Mesendoderm (in vitro differentiated cells): Measurements from ENCODE around the gene ASF1B.

Experiments used
- DNase-seq: peaks from one replicate; pipeline ENCODE4 v3.0.0; 2013
- H2AK5ac ChIP-seq: 2 replicates; pipeline ENCODE4 v1.6.1; 2013; ENCODE audit warnings: low read length, inconsistent platforms
- H2BK120ac ChIP-seq: 2 replicates; pipeline ENCODE4 v1.6.1; 2013; ENCODE audit warnings: low read depth, mild to moderate bottlenecking, low read length, moderate library complexity, mixed read lengths
- H2BK15ac ChIP-seq: replicated peaks from 2 replicates; pipeline ENCODE4 v1.6.1; 2013; ENCODE audit warnings: low read depth, mild to moderate bottlenecking, moderate library complexity
- H2BK5ac ChIP-seq: 2 replicates; pipeline ENCODE4 v1.6.1; 2013; ENCODE audit warnings: low read length, inconsistent platforms
- H3K18ac ChIP-seq: 2 replicates; pipeline ENCODE4 v1.6.1; 2013; ENCODE audit warnings: mild to moderate bottlenecking, low read length, mixed read lengths
- H3K23ac ChIP-seq: one replicate; pipeline ENCODE4 v1.6.1; 2013; ENCODE audit warnings: low read length
- H3K27ac ChIP-seq: 2 replicates; pipeline ENCODE4 v1.5.1; 2013; ENCODE audit warnings: low read depth, mild to moderate bottlenecking, inconsistent platforms, low read length, moderate library complexity
- H3K27me3 ChIP-seq: 2 replicates; pipeline ENCODE4 v1.6.1; 2013; ENCODE audit warnings: low read length, control low read depth, mild to moderate bottlenecking, inconsistent platforms; ENCODE audit not compliant: insufficient read depth, poor library complexity
- H3K36me3 ChIP-seq: 2 replicates; pipeline ENCODE4 v1.6.1; 2013; ENCODE audit warnings: low read length, inconsistent platforms; ENCODE audit not compliant: control insufficient read depth, insufficient read depth
- H3K4ac ChIP-seq: one replicate; pipeline ENCODE4 v1.6.1; 2013; ENCODE audit warnings: low read depth, mild to moderate bottlenecking, low read length, moderate library complexity
- H3K4me1 ChIP-seq: 2 replicates; pipeline ENCODE4 v1.6.1; 2013; ENCODE audit warnings: low read depth, low read length, inconsistent platforms; ENCODE audit not compliant: control insufficient read depth
- H3K4me2 ChIP-seq: 2 replicates; pipeline ENCODE4 v1.6.1; 2013; ENCODE audit warnings: low read length
- H3K4me3 ChIP-seq: 2 replicates; pipeline ENCODE4 v1.5.1; 2013; ENCODE audit warnings: mild to moderate bottlenecking, low read length
- H3K56ac ChIP-seq: one replicate; pipeline ENCODE4 v1.6.1; 2013; ENCODE audit warnings: low read length
- H3K79me1 ChIP-seq: 2 replicates; pipeline ENCODE4 v1.6.1; 2013; ENCODE audit warnings: low read length, inconsistent platforms
- H3K79me2 ChIP-seq: 2 replicates; pipeline ENCODE4 v1.6.1; 2013; ENCODE audit warnings: mild to moderate bottlenecking, low read length; ENCODE audit not compliant: control insufficient read depth, insufficient read depth
- H3K9ac ChIP-seq: 2 replicates; pipeline ENCODE4 v1.6.1; 2013; ENCODE audit warnings: low read length, inconsistent platforms
- H4K5ac ChIP-seq: one replicate; pipeline ENCODE4 v1.6.1; 2013; ENCODE audit warnings: low read length
- H4K8ac ChIP-seq: one replicate; pipeline ENCODE4 v1.6.1; 2013; ENCODE audit warnings: low read depth, mild to moderate bottlenecking, control low read depth, low read length, moderate library complexity
- WGBS: extraction: QIAGEN DNeasy Blood & Tissue Kit; methylation state at CpG from one replicate; pipeline ENCODE4 v1.1.7; 2013; ENCODE audit warnings: low lambda C conversion rate, missing lambda C conversion rate; ENCODE audit not compliant: insufficient coverage; ENCODE audit errors: extremely low coverage; 5-methylcytosine and 5-hydroxymethylcytosine counted together

The ASF1B gene

DNA sequence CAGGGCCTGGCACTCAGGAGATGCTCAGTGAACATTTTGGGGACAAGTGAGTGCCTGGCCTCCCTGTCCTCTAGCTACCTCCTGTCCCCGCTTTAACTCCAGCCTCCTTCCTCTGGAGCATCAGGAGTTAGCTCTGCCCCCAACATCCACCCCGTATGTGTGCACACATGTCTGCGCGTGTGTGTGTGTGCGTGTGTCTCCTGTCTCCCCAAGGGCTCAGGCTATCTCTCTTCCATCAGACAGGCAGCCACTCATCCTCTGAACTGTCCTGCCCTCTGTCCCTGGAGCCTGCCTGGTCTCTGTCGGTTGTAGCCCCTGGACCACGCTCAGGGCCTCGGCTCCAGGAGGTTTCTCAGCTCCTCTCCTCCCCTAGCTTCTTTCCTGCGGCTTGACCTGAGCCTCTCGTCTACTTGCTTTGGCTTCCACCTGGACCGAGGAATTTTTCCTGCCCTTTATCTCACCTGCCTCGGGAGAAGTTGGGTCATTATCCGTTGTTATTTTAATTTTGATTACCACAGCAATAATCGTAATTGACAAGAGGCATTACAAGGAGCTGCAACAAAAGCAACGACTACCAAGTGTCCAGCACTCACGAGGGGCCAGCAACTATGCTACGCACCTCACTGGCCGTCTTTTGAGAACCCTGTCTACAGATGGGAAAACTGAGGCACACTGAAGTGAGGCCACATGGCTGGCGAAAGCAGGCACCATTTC is 32.0 kb upstream of the ASF1B start:
- Histone ChIP-seq H2BK5ac (no peak overlapping the region), H3K56ac (no peak overlapping the region)
- WGBS: no CpG with 5 or more reads among the region's 19 CpGs

DNA sequence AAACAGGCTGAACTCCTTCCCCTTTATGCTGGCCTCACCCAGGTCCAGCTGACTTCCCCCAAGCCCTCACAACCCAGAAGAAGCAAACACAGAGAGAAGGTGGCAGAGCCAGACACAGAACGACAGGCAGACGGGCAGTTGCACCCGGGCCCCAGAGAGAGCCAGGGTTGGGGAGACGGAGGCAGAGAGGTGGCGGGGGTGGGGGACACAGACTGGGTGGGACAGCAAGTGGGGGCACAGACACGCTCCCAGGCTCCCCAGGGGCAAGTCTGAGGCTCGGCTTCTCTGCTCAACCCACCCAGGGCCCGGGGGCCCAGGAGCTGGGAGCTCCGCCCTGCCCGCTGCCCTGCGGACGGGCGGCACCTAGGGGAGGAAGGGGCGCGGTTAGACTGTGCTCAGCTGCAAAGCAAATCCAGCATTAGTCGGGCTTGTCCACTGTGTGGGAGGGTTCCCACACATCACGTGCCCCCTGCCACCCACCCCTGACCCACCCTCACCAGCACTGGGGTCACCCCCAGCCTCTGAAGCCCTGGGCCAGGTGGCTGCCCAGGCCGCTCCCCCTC is 31.3 kb upstream of the ASF1B start:
- H3K4me2 ChIP-seq: no peak overlapping the region

More for the DNA sequence above, 32.0 kb upstream of the ASF1B start:
- Histone ChIP-seq H4K8ac (no peak overlapping the region), H2AK5ac (no peak overlapping the region), H3K27ac (no peak overlapping the region), H3K4me2 (no peak overlapping the region), H3K4ac (no peak overlapping the region), H3K4me1 (no peaks in the 10 kb centered on the region), H4K5ac (no peak overlapping the region), H3K79me2 (no peaks in the 10 kb centered on the region), H3K18ac (no peak overlapping the region), H2BK120ac (no peak overlapping the region), H3K79me1 (no peaks in the 10 kb centered on the region), H3K36me3 (peaks cover 5% of the 10 kb centered on the region), H3K27me3 (no peaks in the 10 kb centered on the region), H3K23ac (no peak overlapping the region), H3K9ac (no peak overlapping the region), H2BK15ac (no peak overlapping the region), H3K4me3 (no peak overlapping the region)
- DNase-seq: no peak

DNA sequence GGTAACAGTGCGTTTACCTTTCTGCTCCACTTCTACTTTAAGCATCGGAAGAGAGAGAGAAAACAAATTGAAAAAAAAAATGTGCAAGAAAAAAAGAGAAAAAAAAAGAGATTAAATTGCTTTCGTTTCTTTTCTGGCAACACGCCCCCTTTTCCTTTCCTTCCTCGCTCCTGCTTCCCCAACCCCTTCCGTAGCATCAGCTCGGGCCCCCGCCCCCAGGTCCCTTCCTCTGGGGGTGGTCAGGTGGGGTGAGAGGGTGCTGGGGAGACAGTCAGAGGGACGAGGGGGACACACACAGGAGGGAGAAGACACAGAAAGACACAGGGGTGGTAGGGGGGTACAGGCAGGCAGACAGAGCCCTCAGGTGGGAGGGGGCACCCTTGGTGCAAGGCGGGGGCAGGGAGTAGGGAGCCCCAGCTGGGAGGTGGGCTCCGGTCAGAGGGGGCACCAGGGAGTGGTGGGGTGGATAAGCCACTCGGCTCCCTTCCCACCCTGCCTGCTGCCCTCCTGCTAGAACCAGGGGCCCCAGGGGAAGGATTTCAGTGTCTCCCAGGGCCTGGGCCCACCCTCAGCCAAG is 30.7 kb upstream of the ASF1B start:
- no peak overlapping the region for H2BK15ac ChIP-seq
- no peak overlapping the region for H3K56ac ChIP-seq
- no peaks in the 10 kb centered on the region for H3K79me2 ChIP-seq
- H2BK5ac ChIP-seq: no peak overlapping the region
- no peaks in the 10 kb centered on the region for H3K79me1 ChIP-seq
- H3K4me2 ChIP-seq: no peak overlapping the region
- DNase-seq: no peak
- no peak overlapping the region for H3K18ac ChIP-seq
- no peak overlapping the region for H3K9ac ChIP-seq
- no peak overlapping the region for H2AK5ac ChIP-seq
- no peaks in the 10 kb centered on the region for H3K27me3 ChIP-seq
- H2BK120ac ChIP-seq: no peak overlapping the region
- H3K23ac ChIP-seq: no peak overlapping the region
- no CpG with 5 or more reads among the region's 12 CpGs for WGBS
- H3K36me3 ChIP-seq: peaks cover 7% of the 10 kb centered on the region
- H4K8ac ChIP-seq: no peak overlapping the region
- no peak overlapping the region for H3K4me3 ChIP-seq
- no peak overlapping the region for H4K5ac ChIP-seq
- no peak overlapping the region for H3K4ac ChIP-seq
- no peak overlapping the region for H3K27ac ChIP-seq
- no peaks in the 10 kb centered on the region for H3K4me1 ChIP-seq

More for the DNA sequence above, 31.3 kb upstream of the ASF1B start:
- Histone ChIP-seq H2AK5ac (no peak overlapping the region), H3K56ac (no peak overlapping the region), H2BK120ac (no peak overlapping the region), H2BK5ac (no peak overlapping the region), H3K4me1 (no peaks in the 10 kb centered on the region), H3K9ac (no peak overlapping the region), H4K5ac (no peak overlapping the region), H2BK15ac (no peak overlapping the region), H3K79me2 (no peaks in the 10 kb centered on the region), H3K36me3 (peaks cover 7% of the 10 kb centered on the region), H3K27ac (no peak overlapping the region), H3K23ac (no peak overlapping the region), H4K8ac (no peak overlapping the region), H3K18ac (no peak overlapping the region), H3K4me3 (no peak overlapping the region), H3K4ac (no peak overlapping the region), H3K27me3 (no peaks in the 10 kb centered on the region), H3K79me1 (no peaks in the 10 kb centered on the region)
- no CpG with 5 or more reads among the region's 18 CpGs for WGBS
- no peak for DNase-seq

- Histone ChIP-seq H3K4ac (no peak overlapping the region), H2BK5ac (no peak overlapping the region), H2AK5ac (no peak overlapping the region), H3K9ac (no peak overlapping the region), H3K27ac (no peak overlapping the region), H4K8ac (no peak overlapping the region), H3K79me2 (no peaks in the 10 kb centered on the region), H2BK120ac (no peak overlapping the region), H3K18ac (no peak overlapping the region), H3K4me2 (no peak overlapping the region), H2BK15ac (no peak overlapping the region), H3K23ac (no peak overlapping the region), H3K4me1 (no peaks in the 10 kb centered on the region), H4K5ac (no peak overlapping the region), H3K4me3 (no peak overlapping the region), H3K36me3 (peaks cover 5% of the 10 kb centered on the region), H3K56ac (peak overlapping the region; percentile 15), H3K27me3 (no peaks in the 10 kb centered on the region), H3K79me1 (no peaks in the 10 kb centered on the region)
- no peak for DNase-seq
- WGBS: no CpG with 5 or more reads among the region's 20 CpGs
These were observed 29.8 kb upstream of the ASF1B start for GRCh38 chr19:14165990-14166830.

- Histone ChIP-seq H3K9ac (no peak overlapping the region), H2AK5ac (no peak overlapping the region), H4K8ac (no peak overlapping the region), H3K4ac (no peak overlapping the region), H3K36me3 (peaks cover 5% of the 10 kb centered on the region), H3K18ac (no peak overlapping the region), H2BK5ac (no peak overlapping the region), H3K27me3 (no peaks in the 10 kb centered on the region), H2BK120ac (no peak overlapping the region), H2BK15ac (no peak overlapping the region), H3K79me2 (no peaks in the 10 kb centered on the region), H4K5ac (no peak overlapping the region), H3K23ac (no peak overlapping the region), H3K4me3 (no peak overlapping the region), H3K27ac (no peak overlapping the region), H3K4me2 (no peak overlapping the region), H3K79me1 (no peaks in the 10 kb centered on the region), H3K4me1 (no peaks in the 10 kb centered on the region), H3K56ac (no peak overlapping the region)
- no CpG with 5 or more reads among the region's 16 CpGs for WGBS
- no peak for DNase-seq
These were observed 28.5 kb upstream of the ASF1B start for GRCh38 chr19:14164724-14165493.
